HG02763 (cell line): ENCODE results near the gene P2RY2.

Source experiments
- ATAC-seq: cut with Tn5 transposase; IDR thresholded peaks from one replicate; pipeline ENCODE4 v1.9.1; 2021; ENCODE audit warnings: mild to moderate bottlenecking, moderate library complexity; ENCODE audit not compliant: unreplicated experiment

Gene P2RY2

GRCh38 chr11:73204711-73205121 is 13.4 kb upstream of the P2RY2 start:
- no peak for ATAC-seq

DNA sequence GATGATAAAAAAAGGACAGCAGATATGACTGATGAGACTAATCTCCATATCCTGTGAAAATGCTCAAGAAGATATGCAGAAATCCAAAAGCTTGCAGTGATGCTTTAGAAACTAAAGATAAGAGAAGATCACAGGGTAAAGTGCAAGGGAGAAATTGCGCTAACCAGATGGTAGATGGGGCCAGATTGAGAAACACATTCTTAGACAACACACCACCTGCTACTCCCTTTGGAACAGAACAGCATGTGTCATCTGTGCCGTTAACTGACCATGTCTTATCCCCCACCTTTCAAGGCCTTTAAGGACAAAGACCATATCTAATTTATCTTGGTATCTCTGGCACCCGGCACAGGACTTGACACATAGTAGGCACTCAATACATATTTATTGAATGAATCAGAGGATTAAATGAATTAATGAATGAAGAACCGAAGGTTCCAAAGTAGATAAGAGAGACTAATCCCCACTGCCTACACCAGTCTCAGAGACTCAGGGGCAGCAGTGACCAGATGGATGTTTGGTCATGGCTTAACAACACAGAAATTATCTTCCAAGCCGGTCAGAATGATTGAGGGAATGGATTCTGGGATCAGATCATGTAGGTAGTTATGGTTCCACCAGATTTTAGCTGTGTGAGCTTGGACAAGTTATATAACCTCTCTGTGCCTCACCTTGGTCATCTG is 12.3 kb upstream of the P2RY2 start:
- ATAC-seq, result no peak

DNA sequence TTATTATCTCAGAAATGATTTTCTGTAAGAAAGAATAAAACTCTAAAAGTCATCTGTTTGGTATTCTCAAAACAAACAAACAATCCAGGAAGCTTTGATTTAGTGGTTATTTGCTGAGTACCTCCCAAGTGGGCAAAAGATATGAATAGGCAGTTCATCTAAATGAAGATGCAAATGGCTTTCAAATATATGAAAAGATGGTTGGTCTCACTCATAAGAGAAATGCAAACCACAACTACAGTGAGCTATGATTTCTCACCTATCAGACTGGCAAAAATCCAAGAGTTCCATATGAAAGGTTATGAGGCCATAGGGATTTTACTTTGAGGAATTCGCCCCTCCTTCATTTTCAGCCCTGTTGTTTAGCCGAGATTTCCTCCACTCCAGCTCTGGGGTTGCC is 11.3 kb upstream of the P2RY2 start:
- no peak for ATAC-seq

DNA sequence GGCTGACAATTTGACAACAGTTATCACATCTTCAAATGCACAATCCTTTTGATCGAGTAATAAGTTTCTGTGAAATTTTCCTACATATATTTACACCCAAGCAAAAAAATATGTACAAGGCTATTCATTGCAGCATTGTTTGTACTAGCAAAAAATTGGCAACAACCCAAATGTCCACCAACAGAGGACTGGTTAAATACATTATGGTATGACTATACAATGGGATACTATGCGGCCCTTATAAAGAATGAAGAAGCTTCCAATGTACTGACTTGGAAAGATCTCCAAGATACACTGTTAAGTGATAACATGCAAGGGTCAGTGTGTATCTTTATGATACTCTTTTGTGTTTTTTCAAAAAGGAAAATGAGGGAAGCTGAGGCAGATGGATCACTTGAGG is 8.2 kb upstream of the P2RY2 start:
- ATAC-seq, result no peak

GRCh38 chr11:73210916-73211667 is 7.0 kb upstream of the P2RY2 start:
- no peak for ATAC-seq

DNA sequence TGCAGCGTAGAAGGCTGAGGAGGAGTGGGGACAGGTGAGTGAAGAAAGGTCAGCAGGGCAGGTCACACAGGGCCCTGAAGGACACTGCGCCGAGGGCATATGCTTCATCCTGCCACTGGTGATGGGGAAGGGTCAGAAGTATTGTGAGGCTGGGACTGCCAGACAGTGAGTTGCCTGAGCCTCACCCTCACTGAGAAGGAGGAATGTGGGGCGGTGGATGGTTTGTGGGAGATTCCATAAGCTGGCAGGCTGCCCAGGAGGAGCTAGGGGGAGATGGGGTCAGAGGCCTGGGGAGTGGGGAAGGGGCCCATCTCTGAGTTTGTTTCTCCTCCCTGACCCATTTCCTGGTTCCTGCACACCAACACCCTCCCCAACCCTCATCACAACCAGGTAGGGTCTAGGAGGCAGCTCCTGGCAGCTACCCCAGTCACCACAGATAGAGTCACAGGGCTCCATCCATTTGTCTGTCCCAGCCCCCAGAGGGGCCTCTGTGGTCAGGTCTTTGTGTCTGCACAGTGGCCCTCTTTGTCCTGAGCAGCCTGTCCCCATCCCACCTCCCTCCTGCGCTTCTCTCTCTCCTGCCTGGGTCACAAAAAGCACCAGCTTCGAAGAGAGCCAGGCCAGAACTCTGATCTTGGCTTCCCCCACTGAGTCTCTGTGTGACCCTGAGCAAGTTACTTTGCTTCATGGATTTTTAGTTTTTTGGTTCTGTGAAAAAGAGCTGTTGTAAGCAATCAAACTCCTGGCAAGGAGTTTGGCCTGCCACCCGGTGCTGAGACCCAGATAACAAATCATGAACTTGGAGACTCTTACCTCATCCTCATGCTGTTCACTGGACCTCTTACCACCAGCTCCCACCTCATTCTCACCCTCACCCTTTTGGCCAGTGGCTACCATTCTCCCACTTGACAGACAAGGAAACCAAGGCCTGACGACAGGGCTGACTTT is 4.6 kb upstream of the P2RY2 start:
- ATAC-seq, result no peak

DNA sequence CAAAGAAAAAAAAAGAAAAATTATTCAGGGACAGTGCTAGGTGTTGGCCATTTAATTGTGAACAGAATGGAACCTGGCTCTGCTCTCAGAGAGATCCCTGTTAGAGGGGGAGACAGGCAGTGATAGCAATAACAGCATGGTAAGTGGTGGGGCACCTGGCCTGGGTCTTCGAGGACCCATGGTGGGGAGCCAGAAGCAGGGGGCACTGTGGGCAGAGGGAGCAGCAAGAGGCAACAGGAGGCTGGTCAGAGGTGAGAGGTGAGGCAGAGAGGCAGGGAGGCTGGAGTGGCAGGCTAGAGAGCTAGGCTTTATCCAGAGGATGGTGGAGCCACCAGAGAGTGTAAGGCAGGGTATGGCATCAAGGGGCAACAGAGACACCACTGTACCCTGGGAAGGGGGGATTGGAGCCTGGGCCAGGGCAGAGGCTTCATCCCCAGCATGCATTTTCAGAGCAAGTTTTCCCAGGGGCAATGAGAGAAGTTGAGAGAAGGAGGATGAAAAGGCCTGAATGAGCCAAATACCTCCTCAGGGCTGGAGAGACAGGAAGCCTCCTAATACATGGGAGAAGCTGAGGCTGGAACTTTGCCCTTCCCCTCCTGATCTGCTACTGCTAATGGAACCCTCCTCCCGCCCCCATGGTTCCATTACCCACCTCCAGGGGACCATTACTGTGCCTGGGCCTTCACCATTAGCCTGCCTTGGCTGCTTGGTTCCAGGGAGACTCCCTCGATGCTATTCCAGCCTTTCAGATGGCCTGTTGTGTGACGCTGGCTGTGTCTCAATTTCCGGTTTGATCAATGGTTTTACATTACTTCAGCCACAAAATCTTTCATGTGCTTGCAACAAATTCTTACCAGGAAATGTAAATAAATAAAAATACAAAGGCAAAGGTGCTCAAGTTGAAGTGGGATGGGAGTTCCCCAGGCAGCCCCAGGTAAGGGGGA is 2.6 kb upstream of the P2RY2 start:
- ATAC-seq, result no peak

GRCh38 chr11:73216465-73216864 is 1.6 kb upstream of the P2RY2 start:
- no peak for ATAC-seq

GRCh38 chr11:73217131-73217809 is 811 bp upstream of the P2RY2 start:
- no peak for ATAC-seq

DNA sequence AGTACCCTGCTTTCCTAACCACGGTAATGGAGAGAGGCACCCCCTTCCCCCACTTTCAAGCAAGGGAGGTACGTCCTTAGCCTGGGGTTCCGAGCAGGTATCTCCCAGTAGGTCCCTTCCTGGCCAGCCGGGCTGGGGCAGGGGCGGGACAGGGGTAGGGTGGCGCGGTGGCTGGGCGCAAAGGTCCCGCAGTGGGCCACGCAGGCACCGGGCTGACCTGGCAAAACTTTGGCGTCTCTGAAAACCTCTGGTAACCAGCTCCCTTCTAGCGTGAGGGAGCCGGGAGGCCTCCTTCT is 323 bp upstream of the P2RY2 start:
- ATAC-seq, result no peak

DNA sequence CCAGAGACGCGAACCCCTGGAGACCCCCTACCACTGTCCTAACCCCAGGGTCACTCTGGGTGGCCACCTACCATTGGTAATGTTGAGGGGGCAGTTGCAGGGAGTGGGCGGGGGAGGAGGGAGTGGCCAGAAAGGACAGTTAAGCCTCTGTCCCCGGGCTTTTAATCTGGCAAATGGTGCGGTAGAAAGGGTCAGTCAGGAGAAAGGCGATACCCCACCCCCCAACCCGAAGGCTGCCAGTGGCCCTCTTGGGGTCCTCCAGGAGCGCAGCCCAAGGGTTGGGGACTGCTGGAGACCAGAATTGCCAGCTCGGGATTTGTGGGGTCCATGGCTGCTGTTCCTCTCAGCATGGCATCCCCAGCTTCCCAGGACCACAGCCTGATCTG is 742 bp downstream of the P2RY2 start:
- ATAC-seq, result no peak

GRCh38 chr11:73219396-73220285 is 1.6 kb downstream of the P2RY2 start:
- no peak for ATAC-seq

DNA sequence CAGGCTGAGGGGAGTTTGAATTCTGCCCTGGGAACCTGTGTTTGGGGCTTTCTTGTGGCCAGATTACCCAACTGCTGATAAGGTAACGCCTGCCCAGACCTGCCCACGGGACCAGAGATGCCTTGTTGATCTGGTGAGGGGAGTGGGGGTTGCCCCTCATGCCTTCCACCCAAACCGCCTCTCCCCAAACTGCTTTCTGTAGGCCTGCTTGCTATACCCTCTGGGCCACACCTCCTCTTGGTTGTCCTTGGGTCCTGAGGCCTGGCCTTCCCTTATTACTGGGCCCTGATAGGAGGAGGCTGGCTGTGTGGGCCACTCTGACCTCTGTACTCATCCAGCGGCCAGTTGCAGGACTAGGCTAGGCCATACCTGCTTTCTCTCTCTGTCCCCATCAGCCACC is 3.4 kb downstream of the P2RY2 start:
- ATAC-seq, result no peak

DNA sequence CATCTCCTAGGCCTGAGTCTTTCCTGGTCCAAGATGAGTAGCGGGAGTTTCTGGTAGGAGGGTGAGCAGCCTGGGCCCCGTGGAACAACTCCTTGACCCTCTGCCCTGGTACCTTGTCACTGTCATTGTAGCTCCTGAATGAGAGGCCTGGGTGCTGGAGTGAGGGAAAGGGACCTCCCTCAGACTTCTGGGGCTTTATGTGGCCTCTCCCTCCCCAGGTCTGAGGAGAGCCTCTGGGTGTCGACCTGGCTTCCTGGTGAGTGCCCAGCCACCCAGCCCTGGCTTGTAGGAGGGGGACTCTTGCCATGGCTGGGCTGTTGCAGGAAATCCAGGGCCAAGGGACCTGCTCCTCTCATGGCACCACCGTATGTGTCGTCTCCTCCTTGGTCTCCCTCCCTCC is 3.9 kb downstream of the P2RY2 start:
- ATAC-seq, result no peak

- no peak for ATAC-seq
Measured at GRCh38 chr11:73223998-73224730, 6.1 kb downstream of the P2RY2 start.

DNA sequence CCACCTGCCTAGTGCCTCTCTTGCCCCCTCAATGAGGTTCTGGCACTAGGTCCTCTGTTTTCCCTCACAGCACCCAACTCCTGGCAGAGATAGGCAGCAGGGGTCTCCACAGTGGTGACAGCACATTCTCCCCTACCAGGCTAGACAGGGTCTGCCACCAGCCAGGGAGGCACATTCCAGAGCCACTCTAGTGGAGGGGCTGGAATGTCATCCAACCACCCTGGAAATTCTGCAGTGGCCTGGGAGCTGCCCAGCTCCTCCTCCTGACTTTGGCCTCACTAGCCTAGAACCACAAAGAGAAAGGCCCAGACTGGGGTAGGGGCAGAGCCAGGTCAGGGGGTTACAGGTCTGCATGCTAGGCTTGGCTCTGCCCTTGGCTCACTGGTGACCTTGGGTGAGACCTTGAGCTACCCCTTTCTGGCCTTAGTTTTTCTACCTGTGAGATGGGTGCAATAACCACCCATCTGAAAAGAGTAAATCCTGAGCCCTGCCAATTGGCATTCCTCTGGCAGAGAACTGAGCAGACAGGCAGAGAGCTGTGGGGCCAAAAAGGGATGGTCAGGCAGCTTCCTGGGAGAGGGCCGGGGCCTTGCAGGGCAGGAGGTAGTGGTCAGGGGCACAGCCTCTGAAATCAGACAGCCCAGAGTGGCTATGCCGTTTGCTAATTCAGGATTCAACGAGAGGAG is 7.1 kb downstream of the P2RY2 start:
- no peak for ATAC-seq

DNA sequence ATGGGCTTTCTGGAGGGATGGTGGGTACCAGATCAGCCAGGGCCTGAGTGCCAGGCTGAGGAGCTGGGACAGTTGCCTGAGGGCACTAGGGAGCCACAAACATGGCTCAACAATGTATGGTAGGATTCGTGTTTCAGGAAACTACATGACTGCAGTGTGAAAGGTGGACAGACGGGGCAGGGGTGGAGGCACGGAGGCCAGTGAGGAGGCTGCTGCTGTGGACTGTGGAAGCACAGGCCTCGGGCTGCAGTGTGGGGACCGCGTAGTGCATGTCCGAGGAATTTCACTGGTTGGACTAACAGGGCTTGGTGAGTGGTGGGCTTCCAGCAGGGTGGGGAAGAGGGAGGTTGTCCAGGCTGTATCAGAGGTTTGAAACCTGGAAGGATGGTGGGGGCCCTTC is 7.8 kb downstream of the P2RY2 start:
- ATAC-seq, result no peak
